ENCODE results near the gene PIGU. TPM values are rescaled to one million over a fixed set of nuclear protein-coding genes. Genes with fewer than 3 reads are reported as not detected.

Gene PIGU
- total RNA-seq, 1 experiment from 2014 or later, result 18.4 TPM

- no peaks in the 10 kb centered on the region for H4K20me1 ChIP-seq (ENCODE audit: insufficient read depth, low read depth, low read length)
- no peaks in the 10 kb centered on the region for H3K27me3 ChIP-seq (ENCODE audit: low read length)
- H3K4me1 ChIP-seq (ENCODE audit: low read length), result peaks cover 18% of the 10 kb centered on the region
- H3K9ac ChIP-seq (ENCODE audit: low read length), result no peak overlapping the region
- no peaks in the 10 kb centered on the region for H3K9me3 ChIP-seq (ENCODE audit: low read length)
- H2AFZ ChIP-seq (ENCODE audit: low read length), result no peak overlapping the region
- H3K27ac ChIP-seq (ENCODE audit: low read length), result no peak overlapping the region
- H3K36me3 ChIP-seq (ENCODE audit: insufficient read depth, low read length), result peaks cover 8% of the 10 kb centered on the region; the same call in 1 of the 2 replicates
- H3K4me2 ChIP-seq (ENCODE audit: low read depth, low read length, poor library complexity, severe bottlenecking), result no peak overlapping the region
- H3K4me3 ChIP-seq (ENCODE audit: low read length), result no peak overlapping the region
- no peak for DNase-seq
- peaks cover 10% of the 10 kb centered on the region for H3K79me2 ChIP-seq (ENCODE audit: low read length)
- H3K9me2 ChIP-seq (replicated peaks; ENCODE audit: insufficient read depth, low read length), result no peaks in the 10 kb centered on the region
Observed at GRCh38 chr20:34511891-34512265, 165.0 kb downstream of the PIGU start.

GRCh38 chr20:34510575-34510974 lies 166.3 kb downstream of the PIGU start:
- Histone ChIP-seq H3K36me3 (ENCODE audit: insufficient read depth, low read length) (peaks cover 8% of the 10 kb centered on the region; the same call in 1 of the 2 replicates), H3K9ac (ENCODE audit: low read length) (no peak overlapping the region), H3K27me3 (ENCODE audit: low read length) (no peaks in the 10 kb centered on the region), H3K4me3 (ENCODE audit: low read length) (no peak overlapping the region), H4K20me1 (ENCODE audit: insufficient read depth, low read depth, low read length) (no peaks in the 10 kb centered on the region), H2AFZ (ENCODE audit: low read length) (no peak overlapping the region), H3K27ac (ENCODE audit: low read length) (no peak overlapping the region), H3K9me2 (replicated peaks; ENCODE audit: insufficient read depth, low read length) (no peaks in the 10 kb centered on the region), H3K9me3 (ENCODE audit: low read length) (no peaks in the 10 kb centered on the region), H3K79me2 (ENCODE audit: low read length) (no peaks in the 10 kb centered on the region; the same call in 1 of the 2 replicates), H3K4me2 (ENCODE audit: low read depth, low read length, poor library complexity, severe bottlenecking) (no peak overlapping the region), H3K4me1 (ENCODE audit: low read length) (peaks cover 13% of the 10 kb centered on the region)
- DNase-seq, result no peak

Small RNA genes lying within 50 kb of the gene (small RNA-seq; reads per million reads assigned to genes)
- gene AL118520.1, result not detected
- not detected for gene RF00019

Other genes starting within 250 kb of the PIGU start
- gene DYNLRB1, start 160.7 kb downstream of the PIGU start, total RNA-seq (2014; rRNA removed; shearing (Covaris generic); ENCODE audit: low replicate concordance), result 163 and 179 TPM in 2 replicates
- 12.4 and 13.8 TPM in 2 replicates for gene MAP1LC3A, start 118.4 kb downstream of the PIGU start, total RNA-seq (2014; rRNA removed; shearing (Covaris generic); ENCODE audit: low replicate concordance)
- 4.6 and 8.1 TPM in 2 replicates for gene TP53INP2, start 27.3 kb upstream of the PIGU start, total RNA-seq (2014; rRNA removed; shearing (Covaris generic); ENCODE audit: low replicate concordance)
- 13.0 and 15.4 TPM in 2 replicates for gene NCOA6, start 148.6 kb upstream of the PIGU start, total RNA-seq (2014; rRNA removed; shearing (Covaris generic); ENCODE audit: low replicate concordance)
- gene GGT7, start 195.8 kb upstream of the PIGU start, total RNA-seq (2014; rRNA removed; shearing (Covaris generic); ENCODE audit: low replicate concordance), result not detected in 2 replicates
- gene ACSS2, start 199.5 kb upstream of the PIGU start, total RNA-seq (2014; rRNA removed; shearing (Covaris generic); ENCODE audit: low replicate concordance), result 0.79 and 6.5 TPM in 2 replicates

Data from Karpas-422 (cell line).